GM12874 (cell line): ENCODE measurements around the gene TMEM273.

Experiments
- CTCF ChIP-seq: IDR thresholded peaks from 2 replicates; pipeline ENCODE4 v1.5.1; 2011; ENCODE audit warnings: low read depth, mild to moderate bottlenecking, control low read depth, low read length, moderate library complexity; ENCODE audit not compliant: insufficient read depth

TMEM273 gene

GRCh38 chr10:49165259-49165658 is 22.9 kb downstream of the TMEM273 start:
- no peak for TF ChIP-seq CTCF

GRCh38 chr10:49164559-49165188 is 23.5 kb downstream of the TMEM273 start:
- peak; percentile 88 for TF ChIP-seq CTCF

GRCh38 chr10:49163741-49164140 is 24.4 kb downstream of the TMEM273 start:
- no peak for TF ChIP-seq CTCF

GRCh38 chr10:49162761-49163310 is 25.4 kb downstream of the TMEM273 start:
- TF ChIP-seq CTCF, result no peak

GRCh38 chr10:49162063-49162462 is 26.1 kb downstream of the TMEM273 start:
- TF ChIP-seq CTCF, result no peak

- no peak for TF ChIP-seq CTCF
Measured at GRCh38 chr10:49161411-49161997, 26.7 kb downstream of the TMEM273 start.

GRCh38 chr10:49160814-49161213 is 27.4 kb downstream of the TMEM273 start:
- no peak for TF ChIP-seq CTCF
